Measurements from ENCODE around the gene ARHGAP33.
"Not testable (repeated sequence)": the region's sequence is repeated elsewhere in the genome, so short reads cannot be mapped to it uniquely, and the experiment has no call there.

The ARHGAP33 gene

DNA sequence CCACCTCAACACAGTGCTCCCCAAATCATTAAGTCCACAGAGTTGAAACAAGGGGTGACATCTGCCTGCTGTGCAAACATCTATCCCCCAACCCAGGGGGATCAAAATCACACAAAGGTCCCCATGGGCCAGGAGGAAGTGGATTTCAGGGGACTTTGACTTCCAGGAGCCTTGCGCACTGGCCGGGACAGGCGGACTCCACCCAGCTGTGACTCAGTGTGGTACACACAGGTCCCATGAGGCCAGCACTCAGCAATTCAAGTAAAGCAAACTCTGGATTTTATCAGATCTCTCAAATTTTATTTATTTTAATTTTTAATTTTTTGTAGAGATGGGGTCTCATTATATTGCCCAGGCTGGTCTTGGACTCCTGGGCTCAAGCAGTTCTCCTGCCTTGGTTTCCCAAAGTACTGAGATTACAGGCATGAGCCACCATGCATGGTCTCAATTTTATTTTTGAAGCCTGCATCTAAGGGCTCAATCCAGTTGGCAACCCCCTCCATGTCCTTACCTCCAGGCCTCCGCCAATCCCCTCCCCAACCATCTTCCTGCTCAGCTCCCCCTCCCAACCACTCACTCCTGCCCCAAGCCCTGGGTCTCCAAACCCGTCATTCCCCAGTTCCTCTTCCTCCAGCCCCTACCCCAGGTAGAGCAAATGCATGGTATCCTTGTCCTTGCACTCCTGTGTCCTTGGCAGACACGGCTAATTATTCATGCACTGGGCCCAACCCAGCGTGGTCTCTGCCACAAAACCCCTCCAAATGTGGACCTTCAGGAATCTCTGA lies 18.2 kb downstream of the ARHGAP33 start:
- no peak for DNase-seq (ENCODE audit: low spot score)

DNA sequence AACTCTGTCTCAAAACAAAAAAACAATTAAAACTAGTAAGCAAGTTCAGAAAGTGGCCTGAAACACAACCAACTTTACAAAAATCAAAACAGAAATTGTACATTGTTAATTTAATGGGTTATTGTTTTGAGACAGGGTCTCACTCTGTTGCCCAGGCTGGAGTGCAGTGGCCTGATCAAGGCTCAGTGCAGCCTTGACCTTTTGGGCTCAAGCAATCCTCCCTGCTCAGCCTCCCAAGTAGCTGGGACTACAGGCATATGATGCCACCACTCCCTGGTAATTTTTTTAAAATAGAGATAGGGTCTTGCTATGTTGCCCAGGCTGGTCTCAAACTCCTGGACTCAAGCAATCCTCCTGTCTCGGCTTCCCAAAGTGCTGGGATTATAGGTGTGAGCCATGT lies 20.2 kb downstream of the ARHGAP33 start:
- not testable (repeated sequence) for DNase-seq (ENCODE audit: low spot score)

DNA sequence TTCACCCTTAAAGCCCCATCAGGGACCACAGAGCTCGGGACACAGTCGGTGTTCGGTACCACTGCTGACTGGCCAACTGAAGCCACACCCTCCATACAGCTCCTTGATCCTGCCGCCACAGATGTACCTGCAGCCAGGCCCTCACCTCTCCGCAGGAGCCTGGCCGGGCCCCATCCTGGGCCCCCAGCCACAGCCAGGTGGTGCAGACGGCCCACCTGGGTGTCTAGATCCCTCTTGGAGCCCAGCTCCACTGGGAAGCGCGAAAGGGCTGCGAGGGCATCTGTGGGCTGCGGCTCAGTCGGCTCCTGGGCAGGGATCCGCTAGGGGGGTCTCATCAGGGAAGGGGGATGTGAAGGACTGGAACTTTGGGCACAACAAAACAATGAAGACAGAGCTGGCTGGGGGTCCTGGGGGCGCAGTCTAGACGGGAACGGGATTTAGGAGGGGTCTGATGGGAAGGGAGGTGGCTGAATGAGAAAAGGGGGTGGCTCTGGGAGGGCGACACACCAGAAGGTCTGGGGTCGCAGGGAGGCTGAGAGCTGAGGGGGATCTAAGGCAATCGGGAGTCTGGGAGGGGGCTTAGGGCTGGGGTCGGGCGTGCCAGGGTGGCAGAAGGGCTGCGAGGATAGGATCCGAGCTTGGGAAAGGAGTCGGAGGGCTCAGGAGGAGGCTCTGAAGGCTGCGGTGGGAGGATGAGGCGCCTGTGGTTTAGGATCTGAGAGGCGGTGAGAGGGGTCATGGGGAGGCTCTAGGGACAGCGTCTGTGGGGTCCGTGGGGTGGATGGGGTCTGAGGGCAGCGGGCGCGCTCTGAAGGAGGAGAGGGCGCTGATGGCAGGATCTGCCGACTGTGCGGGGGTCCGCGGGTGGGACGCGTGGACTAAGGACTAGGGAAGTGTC lies 21.5 kb downstream of the ARHGAP33 start:
- no peak for DNase-seq (ENCODE audit: low spot score)

- DNase-seq (ENCODE audit: low spot score), result no peak
These were observed 22.3 kb downstream of the ARHGAP33 start for GRCh38 chr19:35797663-35798062.

DNA sequence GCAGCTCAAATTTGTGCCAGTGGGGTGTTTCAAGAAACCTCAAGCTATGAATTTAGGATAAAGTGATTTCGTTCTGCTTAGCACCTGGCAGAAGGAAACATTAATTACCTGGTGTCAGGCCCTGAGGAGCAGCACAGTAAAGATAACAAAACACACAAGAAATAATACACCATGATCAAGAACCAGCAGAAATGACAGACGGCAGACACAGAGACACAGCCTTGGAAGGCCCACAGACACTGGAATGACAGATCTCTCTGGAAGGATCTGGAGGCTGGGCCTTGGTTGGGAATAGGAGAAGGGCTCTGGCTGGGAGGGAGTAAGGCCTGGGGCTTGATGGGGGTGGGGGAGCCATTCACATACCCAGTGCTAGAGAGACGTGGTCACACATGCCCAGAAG lies 26.5 kb downstream of the ARHGAP33 start:
- DNase-seq (ENCODE audit: low spot score), result no peak

- no peak for DNase-seq (ENCODE audit: low spot score)
These were observed 30.2 kb downstream of the ARHGAP33 start for GRCh38 chr19:35805526-35806102.

- no peak for DNase-seq (ENCODE audit: low spot score)
These were observed 31.2 kb downstream of the ARHGAP33 start for GRCh38 chr19:35806597-35806996.

DNA sequence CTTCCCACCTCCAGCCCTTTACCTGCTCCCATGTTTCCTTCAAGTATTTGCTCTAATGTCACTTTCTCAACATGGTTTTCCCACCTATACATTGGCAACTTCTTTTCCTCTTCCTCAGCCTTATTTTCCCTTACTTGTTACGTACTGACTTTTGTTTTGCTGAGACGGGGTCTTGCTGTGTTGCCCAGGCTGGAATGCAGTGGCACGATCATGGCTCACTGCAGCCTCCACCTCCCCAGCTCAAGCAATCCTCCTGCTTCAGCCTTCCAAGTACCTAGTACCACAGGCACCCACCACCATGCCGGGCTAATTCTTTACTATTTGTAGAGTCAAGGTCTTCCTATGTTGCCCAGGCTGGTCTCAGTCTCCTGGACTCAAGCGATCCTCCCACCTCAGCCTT lies 32.3 kb downstream of the ARHGAP33 start:
- no peak for DNase-seq (ENCODE audit: low spot score)

DNA sequence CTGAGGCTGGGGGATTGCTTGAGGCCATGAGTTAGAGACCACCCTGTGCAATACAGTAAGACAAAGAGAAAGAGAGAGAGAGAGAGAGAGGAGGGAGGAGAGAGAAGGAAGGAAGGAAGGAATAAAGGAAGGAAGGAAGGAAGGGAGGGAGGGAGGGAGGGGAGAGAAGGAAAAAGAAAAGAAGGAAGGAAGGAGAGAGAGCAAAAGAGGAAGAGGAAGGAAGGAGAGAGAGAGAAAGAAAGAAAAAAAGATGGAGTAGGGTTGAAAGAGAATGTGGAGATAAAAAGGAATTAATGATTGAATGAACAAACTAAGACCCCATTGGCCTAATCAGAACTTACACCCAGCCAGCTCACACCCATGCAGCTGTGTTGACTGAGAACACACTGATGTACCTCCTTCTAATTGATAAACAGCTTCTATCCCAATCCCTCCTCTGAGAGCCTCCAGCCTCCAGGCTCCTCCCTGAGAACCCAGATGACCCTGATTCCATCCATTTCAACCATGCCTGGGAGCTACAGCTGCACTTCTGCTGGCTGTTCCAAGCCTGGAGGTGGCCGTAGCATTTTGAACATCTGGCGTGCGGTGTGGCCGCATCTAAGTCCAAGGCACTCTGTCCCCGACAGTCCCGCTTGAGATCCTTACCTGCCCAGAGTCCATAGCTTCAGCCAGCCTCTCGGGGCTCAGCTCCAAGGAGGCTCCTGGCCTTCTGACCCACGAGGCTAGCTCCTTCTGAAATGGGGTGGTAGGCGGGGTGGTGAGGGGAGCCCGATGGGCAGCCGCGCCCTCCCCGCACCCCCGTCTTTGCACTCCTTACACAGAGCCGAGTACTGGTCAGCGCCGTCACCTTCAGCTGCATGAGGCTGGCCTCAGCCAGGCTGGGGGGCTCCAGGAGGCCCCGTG lies 36.2 kb downstream of the ARHGAP33 start:
- no peak for DNase-seq (ENCODE audit: low spot score)

DNA sequence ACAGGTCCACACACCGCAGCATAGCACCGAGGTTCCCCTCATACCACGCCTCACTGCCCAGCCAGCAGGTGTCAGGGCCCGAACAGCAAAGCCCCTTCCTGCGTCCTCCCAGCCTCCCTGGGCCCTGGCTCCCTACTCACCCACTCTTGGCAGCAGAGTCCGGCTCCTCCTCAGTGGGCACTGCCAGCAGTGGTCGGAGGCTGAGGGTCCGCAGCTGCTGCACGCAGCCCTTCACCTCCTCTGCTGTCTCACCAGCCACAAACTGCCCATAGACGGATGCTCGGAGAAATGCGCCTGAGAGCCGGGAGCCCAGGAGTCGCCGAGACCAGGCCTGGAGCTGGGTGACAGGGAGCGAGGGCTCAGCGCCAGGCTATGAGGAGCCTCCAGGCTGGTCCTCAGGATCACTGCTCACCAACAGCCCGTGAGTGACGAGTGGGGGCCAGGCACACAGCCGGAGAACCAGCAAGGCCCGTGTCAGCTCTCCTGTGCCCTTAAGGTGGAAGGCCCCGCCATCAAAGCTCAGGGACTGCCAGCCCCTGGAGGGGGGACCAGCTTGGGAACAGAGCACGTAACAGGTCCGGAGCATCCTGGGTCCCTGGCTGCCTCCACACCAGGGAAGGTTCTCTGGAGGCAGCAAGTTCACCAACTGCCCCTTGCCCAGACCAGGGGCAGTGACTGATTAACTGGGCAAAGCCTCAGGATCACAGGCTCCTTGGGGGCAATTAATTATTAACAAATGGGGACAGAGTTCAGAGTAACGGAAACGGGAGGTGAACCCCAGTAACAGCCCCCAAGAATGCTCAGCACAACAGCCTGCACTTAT lies 37.1 kb downstream of the ARHGAP33 start, which contains the start of gene PRODH2:
PRODH2 (minus strand) TSS at position 626 of the 823 bp plus-strand sequence; CDS start at position 586, 40 bp downstream.
- no peak for DNase-seq (ENCODE audit: low spot score)

DNA sequence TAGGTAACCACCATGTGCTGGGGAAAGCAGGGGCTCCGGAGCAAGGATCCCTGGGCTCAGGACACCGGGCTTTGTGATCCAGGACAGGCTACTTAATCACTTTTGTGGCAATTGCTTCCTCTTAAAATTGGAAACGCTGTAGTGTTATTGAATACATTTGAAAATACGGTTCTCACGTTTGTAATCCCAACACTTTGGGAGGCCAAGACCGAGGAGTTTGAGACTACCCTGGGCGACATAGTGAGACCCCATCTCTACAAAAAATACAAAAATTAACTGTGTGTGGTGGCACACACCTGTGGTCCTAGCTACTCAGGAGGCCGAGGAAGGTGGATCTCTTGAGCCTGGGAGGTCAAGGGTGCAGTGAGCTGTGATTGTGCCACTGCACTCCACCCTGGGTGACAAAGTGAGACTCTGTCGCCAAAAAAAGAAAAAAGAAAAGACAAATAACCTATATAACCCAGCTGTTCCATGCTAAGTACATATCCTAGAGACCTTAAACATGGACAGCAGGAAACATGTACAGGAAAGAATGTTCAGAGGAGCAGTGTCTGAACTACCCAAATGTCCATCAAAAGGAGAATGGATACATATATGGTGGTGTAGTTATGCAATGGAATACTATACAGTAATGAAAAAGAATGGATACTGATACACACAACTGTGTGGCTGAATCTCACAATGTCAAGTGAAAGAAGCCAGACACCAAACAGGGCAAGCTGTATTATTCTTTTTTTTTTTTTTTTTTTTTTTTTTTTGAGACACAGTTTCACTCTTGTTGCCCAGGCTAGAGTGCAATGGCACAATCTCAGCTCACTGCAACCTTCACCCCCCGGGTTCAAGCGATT lies 37.9 kb downstream of the ARHGAP33 start:
- DNase-seq (ENCODE audit: low spot score), result no peak

- no peak for DNase-seq (ENCODE audit: low spot score)
These were observed 40.9 kb downstream of the ARHGAP33 start for GRCh38 chr19:35816262-35816661.

GRCh38 chr19:35816846-35817245 lies 41.5 kb downstream of the ARHGAP33 start:
- DNase-seq (ENCODE audit: low spot score), result no peak

- DNase-seq (ENCODE audit: low spot score), result no peak
These were observed 43.1 kb downstream of the ARHGAP33 start for GRCh38 chr19:35818445-35818844.

DNA sequence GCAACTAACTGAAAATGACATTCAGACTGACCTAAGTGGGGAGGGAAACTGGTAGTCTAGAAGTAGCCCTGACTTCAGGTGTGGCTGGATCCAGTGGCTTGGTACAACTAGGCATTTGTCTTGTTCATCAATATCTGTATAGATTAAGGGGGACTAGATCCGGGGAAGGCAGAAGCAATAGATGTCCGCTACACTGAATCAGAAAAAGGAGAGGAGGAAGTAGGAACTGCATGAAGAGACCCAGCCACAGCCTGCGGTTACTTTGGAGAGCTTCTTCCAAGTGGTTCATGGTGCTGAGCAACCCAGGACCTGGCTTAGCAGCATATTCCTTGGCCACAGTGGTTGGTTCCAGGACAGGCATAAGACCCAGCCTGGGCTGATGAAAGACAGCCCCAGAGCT lies 47.2 kb downstream of the ARHGAP33 start:
- no peak for DNase-seq (ENCODE audit: low spot score)

GRCh38 chr19:35824150-35824549 lies 48.8 kb downstream of the ARHGAP33 start:
- no peak for DNase-seq (ENCODE audit: low spot score)

- peak; percentile 40 for DNase-seq (ENCODE audit: low spot score)
These were observed 53.4 kb downstream of the ARHGAP33 start for GRCh38 chr19:35828692-35829301.

DNA sequence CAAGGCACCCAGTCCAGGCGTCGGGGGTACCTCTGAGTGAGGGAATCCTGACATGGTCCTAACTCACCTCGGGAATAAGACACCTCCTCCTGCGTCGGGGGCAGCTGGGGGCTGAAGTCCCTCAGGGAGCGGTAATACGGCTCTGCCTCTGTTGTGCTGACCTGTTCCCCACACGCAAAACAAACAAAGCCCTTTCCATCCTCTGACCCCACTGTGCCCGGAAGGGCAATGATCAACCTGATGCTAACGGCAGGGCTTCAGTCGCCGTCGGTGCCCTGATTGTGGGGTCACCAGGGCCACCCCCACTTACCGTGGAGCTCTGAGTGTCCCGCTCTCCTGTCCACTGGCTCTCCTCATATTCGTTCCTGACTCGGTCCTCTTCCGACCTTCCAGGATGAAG lies 55.6 kb downstream of the ARHGAP33 start:
- no peak for DNase-seq (ENCODE audit: low spot score)

DNA sequence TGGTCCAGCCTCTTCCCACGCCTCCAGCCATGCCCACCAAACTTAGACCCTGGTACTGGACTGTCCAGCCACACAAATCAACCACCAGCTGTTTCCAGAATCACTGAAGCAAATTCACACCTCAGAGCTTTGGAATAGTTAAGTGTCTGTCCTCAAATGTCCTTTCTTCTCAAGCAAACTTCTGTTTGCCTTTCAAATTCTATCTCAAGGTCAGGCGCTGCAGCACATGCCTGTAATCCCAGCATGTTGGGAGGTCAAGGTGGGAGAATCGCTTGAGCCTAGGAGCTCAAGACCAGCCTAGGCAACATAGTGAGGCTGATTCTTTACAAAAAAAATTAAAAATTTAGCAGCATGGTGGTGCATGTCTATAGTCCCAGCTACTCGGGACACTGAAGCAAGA lies 56.7 kb downstream of the ARHGAP33 start:
- no peak for DNase-seq (ENCODE audit: low spot score)

Data from activated CD4-positive, alpha-beta T cell treated with anti-CD3 and anti-CD28 coated beads, Interleukin-2, Interleukin-4, amounts not matched to agents 100 ng/mL and 50 ng/mL, durations not matched to agents 16 hours and 8 hours (primary cell).